ENCODE data around the gene SLC2A4RG.

SLC2A4RG gene

GRCh38 chr20:63700199-63701050 is 39.2 kb upstream of the SLC2A4RG start:
- no peak for DNase-seq (ENCODE audit: low read depth, low spot score)
- in situ Hi-C loops (cut with HindIII; ENCODE audit: low sequenced_read_pairs): no loop called here
- TF ChIP-seq CTCF (IDR thresholded peaks at IDR 0.05; ENCODE audit: low read depth, low read length): no peak
- no peak overlapping the region for H3K4me3 ChIP-seq (ENCODE audit: low read depth, low read length)

- no peak for TF ChIP-seq CTCF (IDR thresholded peaks at IDR 0.05; ENCODE audit: low read depth, low read length)
- DNase-seq (ENCODE audit: low read depth, low spot score): no peak
- H3K4me3 ChIP-seq (ENCODE audit: low read depth, low read length): no peak overlapping the region
- in situ Hi-C loops (cut with HindIII; ENCODE audit: low sequenced_read_pairs): no loop called here
Observed at GRCh38 chr20:63701051-63701328, 38.6 kb upstream of the SLC2A4RG start.

GRCh38 chr20:63701329-63702035 is 38.1 kb upstream of the SLC2A4RG start:
- H3K4me3 ChIP-seq (ENCODE audit: low read depth, low read length): no peak overlapping the region
- TF ChIP-seq CTCF (IDR thresholded peaks at IDR 0.05; ENCODE audit: low read depth, low read length): no peak
- no peak for DNase-seq (ENCODE audit: low read depth, low spot score)
- in situ Hi-C loops (cut with HindIII; ENCODE audit: low sequenced_read_pairs): no loop called here

- H3K4me3 ChIP-seq (ENCODE audit: low read depth, low read length): no peak overlapping the region
- in situ Hi-C loops (cut with HindIII; ENCODE audit: low sequenced_read_pairs): no loop called here
- DNase-seq (ENCODE audit: low read depth, low spot score): no peak
- TF ChIP-seq CTCF (IDR thresholded peaks at IDR 0.05; ENCODE audit: low read depth, low read length): no peak
Observed at GRCh38 chr20:63702036-63702665, 37.4 kb upstream of the SLC2A4RG start.

GRCh38 chr20:63702751-63703470 is 36.7 kb upstream of the SLC2A4RG start:
- in situ Hi-C loops (cut with HindIII; ENCODE audit: low sequenced_read_pairs): no loop called here
- no peak for DNase-seq (ENCODE audit: low read depth, low spot score)
- H3K4me3 ChIP-seq (ENCODE audit: low read depth, low read length): no peak overlapping the region
- no peak for TF ChIP-seq CTCF (IDR thresholded peaks at IDR 0.05; ENCODE audit: low read depth, low read length)

GRCh38 chr20:63703471-63703975 is 36.1 kb upstream of the SLC2A4RG start:
- H3K4me3 ChIP-seq (ENCODE audit: low read depth, low read length): no peak overlapping the region
- no peak for DNase-seq (ENCODE audit: low read depth, low spot score)
- in situ Hi-C loops (cut with HindIII; ENCODE audit: low sequenced_read_pairs): no loop called here
- TF ChIP-seq CTCF (IDR thresholded peaks at IDR 0.05; ENCODE audit: low read depth, low read length): no peak

Data from astrocyte of the spinal cord (primary cell).